ENCODE data around the gene SLC2A10.

DNA sequence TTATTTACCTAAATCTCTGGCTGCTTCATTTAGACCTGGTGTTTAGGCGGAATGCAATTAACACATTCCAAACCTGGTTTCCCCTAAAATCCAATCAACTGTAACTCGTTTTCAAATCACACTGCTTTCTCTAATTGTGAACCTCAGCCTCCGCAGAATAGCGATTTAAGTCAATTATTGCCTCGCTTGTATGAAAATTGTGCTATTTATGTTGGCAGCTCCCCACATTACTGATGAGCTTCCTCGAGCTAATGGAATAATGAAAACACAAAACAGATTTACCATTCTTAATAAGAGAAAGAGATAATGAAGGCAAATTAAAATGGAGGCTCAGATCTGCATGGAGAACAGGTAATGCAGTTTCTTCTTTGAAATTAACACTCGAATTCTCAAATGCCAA lies 67.9 kb downstream of the SLC2A10 start:
- no peak for TF ChIP-seq TCF7 (IDR thresholded peaks at IDR 0.05; ENCODE audit: borderline replicate concordance)
- no peak for TF ChIP-seq SMC3 (IDR thresholded peaks at IDR 0.05; ENCODE audit: borderline replicate concordance, low read length)
- TF ChIP-seq, protein P1, sequence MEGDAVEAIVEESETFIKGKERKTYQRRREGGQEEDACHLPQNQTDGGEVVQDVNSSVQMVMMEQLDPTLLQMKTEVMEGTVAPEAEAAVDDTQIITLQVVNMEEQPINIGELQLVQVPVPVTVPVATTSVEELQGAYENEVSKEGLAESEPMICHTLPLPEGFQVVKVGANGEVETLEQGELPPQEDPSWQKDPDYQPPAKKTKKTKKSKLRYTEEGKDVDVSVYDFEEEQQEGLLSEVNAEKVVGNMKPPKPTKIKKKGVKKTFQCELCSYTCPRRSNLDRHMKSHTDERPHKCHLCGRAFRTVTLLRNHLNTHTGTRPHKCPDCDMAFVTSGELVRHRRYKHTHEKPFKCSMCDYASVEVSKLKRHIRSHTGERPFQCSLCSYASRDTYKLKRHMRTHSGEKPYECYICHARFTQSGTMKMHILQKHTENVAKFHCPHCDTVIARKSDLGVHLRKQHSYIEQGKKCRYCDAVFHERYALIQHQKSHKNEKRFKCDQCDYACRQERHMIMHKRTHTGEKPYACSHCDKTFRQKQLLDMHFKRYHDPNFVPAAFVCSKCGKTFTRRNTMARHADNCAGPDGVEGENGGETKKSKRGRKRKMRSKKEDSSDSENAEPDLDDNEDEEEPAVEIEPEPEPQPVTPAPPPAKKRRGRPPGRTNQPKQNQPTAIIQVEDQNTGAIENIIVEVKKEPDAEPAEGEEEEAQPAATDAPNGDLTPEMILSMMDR (IDR thresholded peaks at IDR 0.05 in 2 of 3, conservative IDR thresholded peaks at IDR 0.05 in 1 of 3; ENCODE audit: control insufficient read depth in 2 of 3, extremely low read depth in 1 of 3, insufficient read depth in 1 of 3, low read depth in 3 of 3, low read length in 3 of 3) = no peak
- no peak for TF ChIP-seq ZBTB33 (IDR thresholded peaks at IDR 0.05)
- no peak for TF ChIP-seq POLR2AphosphoS5 (IDR thresholded peaks at IDR 0.05; ENCODE audit: low read length)
- TF ChIP-seq EGR1 (IDR thresholded peaks at IDR 0.05; ENCODE audit: borderline replicate concordance in 1 of 2, low read depth in 2 of 2, low read length in 2 of 2) = no peak
- no peak for TF ChIP-seq REST (IDR thresholded peaks at IDR 0.05; ENCODE audit: low read depth, low read length)
- TF ChIP-seq NR2F1 (conservative IDR thresholded peaks at IDR 0.05) = no peak
- TF ChIP-seq FOS (IDR thresholded peaks at IDR 0.05; ENCODE audit: borderline replicate concordance, extremely low read depth, insufficient read length) = no peak
- no peak for TF ChIP-seq CHD2 (IDR thresholded peaks at IDR 0.05; ENCODE audit: borderline replicate concordance, low read depth, low read length)
- TF ChIP-seq RAD21 (IDR thresholded peaks at IDR 0.05; ENCODE audit: insufficient read depth, low read depth, low read length) = no peak
- no peak for TF ChIP-seq GABPA (IDR thresholded peaks at IDR 0.05; ENCODE audit: low read depth)
- no peak for TF ChIP-seq NRF1 (conservative IDR thresholded peaks at IDR 0.05; ENCODE audit: low read depth, low read length)

Data from GM12878 (cell line).